Cardiac muscle cell (in vitro differentiated cells and primary cell): ENCODE data around the gene FNDC11. TPM values are rescaled to one million over a fixed set of nuclear protein-coding genes. Genes with fewer than 3 reads are reported as not detected.

Source experiments
- DNase-seq, 2 donors: peaks; one replicate each; pipeline versions ENCODE4 v3.0.0 to v3.0.0-alpha.2; 2010 to 2017; ENCODE audit warnings: low read depth in 1 of 2, low spot score in 1 of 2
- H3K27ac ChIP-seq: fragments of 200-600 bp; sonication (generic); 2 replicates; pipeline ENCODE4 v1.5.1; 2016
- H3K27me3 ChIP-seq: fragments of 200-600 bp; sonication (generic); 2 replicates; pipeline ENCODE4 v1.6.0; 2016; ENCODE audit warnings: control low read depth
- H3K36me3 ChIP-seq: fragments of 200-600 bp; sonication (generic); 2 replicates; pipeline ENCODE4 v1.5.1; 2016; ENCODE audit warnings: control low read depth
- H3K4me1 ChIP-seq: fragments of 200-600 bp; sonication (generic); 2 replicates; pipeline ENCODE4 v1.8.1; 2017; ENCODE audit warnings: low read depth, mild to moderate bottlenecking, mixed run types
- H3K4me3 ChIP-seq: fragments of 200-600 bp; sonication (generic); 2 replicates; pipeline ENCODE4 v1.5.1; 2016; ENCODE audit warnings: mild to moderate bottlenecking
- H3K9me3 ChIP-seq: fragments of 200-600 bp; sonication (generic); 2 replicates; pipeline ENCODE4 v1.5.1; 2017; ENCODE audit warnings: low read depth, mild to moderate bottlenecking, control low read depth
- polyA plus RNA-seq: library from polyadenylated mRNA; unstranded; fragments of >200 nt; fragmentation: Nextera tagmentation; extraction: Ambion mirVana; gene quantifications from 2 replicates; pipeline ENCODE4 v1.2.1, GENCODE V29; 2016
- total RNA-seq: library from RNA; depleted of rRNA; stranded (reverse); fragments of >200 nt; gene quantifications from 2 replicates; pipeline ENCODE4 v1.2.3, GENCODE V29; 2016
- TF ChIP-seq, protein P1 (sequence below): IDR thresholded peaks from 2 replicates; pipeline ENCODE4 v1.5.1; 2012; ENCODE audit warnings: low read depth, mild to moderate bottlenecking, low read length

The FNDC11 gene
- total and polyA plus RNA-seq, 2 experiments from 2014 or later, result 0.09 to 3.4 TPM

DNA sequence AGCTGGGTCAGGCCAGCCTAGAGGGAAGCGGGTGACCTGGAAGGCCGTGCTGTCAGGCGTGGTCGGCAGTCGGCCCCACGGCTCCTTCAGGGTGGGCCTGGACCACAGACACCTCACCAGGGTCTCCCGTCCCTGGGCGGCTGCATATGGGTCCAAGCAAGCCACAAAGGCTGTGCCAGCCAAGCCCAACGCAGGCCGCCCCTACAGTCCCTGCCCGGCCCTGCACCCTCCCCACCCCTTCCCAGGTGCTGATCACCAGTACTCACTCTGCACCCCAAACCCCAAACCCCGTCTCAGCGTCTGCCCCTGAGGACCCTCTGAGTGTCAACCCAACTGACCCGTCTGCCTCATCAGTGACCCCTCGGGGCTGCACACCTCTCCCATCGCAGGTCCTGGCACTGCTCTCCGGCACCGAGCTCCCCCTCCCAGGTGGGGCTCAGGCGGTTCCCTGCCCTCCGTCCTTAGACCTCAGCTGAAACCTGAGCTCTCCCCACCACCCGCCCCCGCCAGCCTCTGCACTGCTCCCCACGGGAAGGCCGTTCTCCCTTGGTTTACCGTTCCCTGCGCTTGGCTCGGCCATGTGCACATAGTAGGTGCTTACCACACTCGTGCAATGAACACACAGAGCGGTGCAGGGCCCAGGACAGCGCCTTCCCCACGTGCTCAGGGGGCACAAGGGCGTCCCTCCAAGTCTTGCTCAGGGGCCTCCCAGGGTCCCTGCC is 34.9 kb upstream of the FNDC11 start:
- H3K27me3 ChIP-seq, result no peaks in the 10 kb centered on the region
- no peak overlapping the region for H3K27ac ChIP-seq
- peaks cover 11% of the 10 kb centered on the region for H3K4me1 ChIP-seq
- DNase-seq, result no peak
- H3K9me3 ChIP-seq, result no peaks in the 10 kb centered on the region
- H3K4me3 ChIP-seq, result peak overlapping the region; percentile 79
- peaks cover 10% of the 10 kb centered on the region for H3K36me3 ChIP-seq
- TF ChIP-seq, protein P1, sequence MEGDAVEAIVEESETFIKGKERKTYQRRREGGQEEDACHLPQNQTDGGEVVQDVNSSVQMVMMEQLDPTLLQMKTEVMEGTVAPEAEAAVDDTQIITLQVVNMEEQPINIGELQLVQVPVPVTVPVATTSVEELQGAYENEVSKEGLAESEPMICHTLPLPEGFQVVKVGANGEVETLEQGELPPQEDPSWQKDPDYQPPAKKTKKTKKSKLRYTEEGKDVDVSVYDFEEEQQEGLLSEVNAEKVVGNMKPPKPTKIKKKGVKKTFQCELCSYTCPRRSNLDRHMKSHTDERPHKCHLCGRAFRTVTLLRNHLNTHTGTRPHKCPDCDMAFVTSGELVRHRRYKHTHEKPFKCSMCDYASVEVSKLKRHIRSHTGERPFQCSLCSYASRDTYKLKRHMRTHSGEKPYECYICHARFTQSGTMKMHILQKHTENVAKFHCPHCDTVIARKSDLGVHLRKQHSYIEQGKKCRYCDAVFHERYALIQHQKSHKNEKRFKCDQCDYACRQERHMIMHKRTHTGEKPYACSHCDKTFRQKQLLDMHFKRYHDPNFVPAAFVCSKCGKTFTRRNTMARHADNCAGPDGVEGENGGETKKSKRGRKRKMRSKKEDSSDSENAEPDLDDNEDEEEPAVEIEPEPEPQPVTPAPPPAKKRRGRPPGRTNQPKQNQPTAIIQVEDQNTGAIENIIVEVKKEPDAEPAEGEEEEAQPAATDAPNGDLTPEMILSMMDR, result no peak

DNA sequence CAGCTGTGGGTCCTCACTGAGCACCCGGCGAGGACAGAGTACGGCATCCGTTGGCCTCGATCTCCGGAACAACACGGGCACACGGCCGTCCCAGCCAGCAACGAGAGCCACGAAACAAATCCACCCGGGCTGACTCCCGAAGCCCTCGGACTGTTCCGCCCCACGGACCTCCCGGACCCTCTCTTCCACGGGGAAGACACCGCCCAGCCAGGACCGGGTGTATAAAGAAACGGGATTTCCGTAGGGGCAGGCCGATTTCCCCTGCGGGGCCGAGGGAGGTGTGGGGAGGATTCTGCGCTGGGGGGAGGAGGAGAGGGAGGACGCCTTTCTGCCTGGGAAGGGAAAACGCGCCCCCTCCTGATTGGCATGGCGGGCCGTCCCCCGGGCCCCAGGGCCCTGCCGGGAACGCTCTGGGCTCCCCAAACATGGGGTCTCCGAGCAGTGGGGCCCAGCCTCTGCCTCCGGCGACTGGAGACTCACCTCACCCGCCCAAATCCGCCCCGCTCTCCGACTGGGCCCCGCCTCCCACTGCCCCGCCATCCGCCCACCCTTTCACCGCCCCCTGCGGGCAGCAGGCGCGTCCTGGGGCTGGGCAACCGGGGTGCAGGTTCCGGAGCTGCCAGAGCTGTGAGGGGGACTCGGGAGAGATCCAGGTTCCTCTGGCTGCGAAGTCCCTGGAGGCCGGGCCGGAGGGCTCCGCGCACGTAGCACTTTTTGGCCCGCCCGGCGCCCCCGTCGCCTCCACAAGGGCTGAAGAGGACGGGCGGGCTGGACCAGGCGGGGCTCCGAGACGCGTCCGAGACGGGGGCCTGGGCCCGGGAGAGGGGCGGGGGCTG is 34.1 kb upstream of the FNDC11 start:
- Histone ChIP-seq H3K36me3 (peaks cover 10% of the 10 kb centered on the region), H3K4me1 (peaks cover 11% of the 10 kb centered on the region), H3K27me3 (no peaks in the 10 kb centered on the region), H3K9me3 (no peaks in the 10 kb centered on the region), H3K27ac (peak overlapping the region; percentile 89), H3K4me3 (peak overlapping the region; percentile 79)
- peak in 1 of 2 donors; percentile 78 for DNase-seq
- TF ChIP-seq, protein P1, result peak; percentile 29

DNA sequence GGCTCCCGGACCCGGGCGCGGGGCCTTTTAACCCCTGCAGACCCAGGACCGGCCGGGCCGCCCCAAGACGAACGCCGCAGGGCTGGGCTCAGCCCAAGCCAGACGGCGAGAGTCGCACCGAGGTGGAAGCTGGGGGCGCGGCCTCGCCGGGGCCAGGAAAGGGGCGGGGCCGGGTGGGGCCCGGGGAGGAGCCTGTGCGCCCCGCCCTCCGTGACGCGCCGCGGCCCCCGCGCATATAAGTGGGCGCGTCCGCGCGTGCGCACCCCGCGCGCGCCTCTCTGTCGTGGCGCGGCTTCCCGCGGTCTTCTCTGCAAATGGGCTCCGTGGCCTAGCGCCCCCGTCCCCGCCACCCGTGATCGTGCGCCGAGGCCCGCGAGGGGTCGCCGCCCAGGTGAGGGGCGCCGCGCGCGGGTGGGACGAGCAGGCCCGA is 33.4 kb upstream of the FNDC11 start, which contains the start of gene PPDPF:
Gene PPDPF (plus strand): TSS at position 262 of the 430 bp plus-strand sequence. CDS start 544 bp downstream, outside the sequence.
- H3K4me3 ChIP-seq, result peak within 1 kb of the TSS; percentile 79
- no peaks in the 10 kb centered on the region for H3K27me3 ChIP-seq
- TF ChIP-seq, protein P1, result no peak
- H3K36me3 ChIP-seq, result peaks cover 10% of the 10 kb centered on the region
- no peaks in the 10 kb centered on the region for H3K9me3 ChIP-seq
- peak within 1 kb of the TSS; percentile 89 for H3K27ac ChIP-seq
- peak; percentile 87 to 89 for DNase-seq
- H3K4me1 ChIP-seq, result peaks cover 11% of the 10 kb centered on the region

DNA sequence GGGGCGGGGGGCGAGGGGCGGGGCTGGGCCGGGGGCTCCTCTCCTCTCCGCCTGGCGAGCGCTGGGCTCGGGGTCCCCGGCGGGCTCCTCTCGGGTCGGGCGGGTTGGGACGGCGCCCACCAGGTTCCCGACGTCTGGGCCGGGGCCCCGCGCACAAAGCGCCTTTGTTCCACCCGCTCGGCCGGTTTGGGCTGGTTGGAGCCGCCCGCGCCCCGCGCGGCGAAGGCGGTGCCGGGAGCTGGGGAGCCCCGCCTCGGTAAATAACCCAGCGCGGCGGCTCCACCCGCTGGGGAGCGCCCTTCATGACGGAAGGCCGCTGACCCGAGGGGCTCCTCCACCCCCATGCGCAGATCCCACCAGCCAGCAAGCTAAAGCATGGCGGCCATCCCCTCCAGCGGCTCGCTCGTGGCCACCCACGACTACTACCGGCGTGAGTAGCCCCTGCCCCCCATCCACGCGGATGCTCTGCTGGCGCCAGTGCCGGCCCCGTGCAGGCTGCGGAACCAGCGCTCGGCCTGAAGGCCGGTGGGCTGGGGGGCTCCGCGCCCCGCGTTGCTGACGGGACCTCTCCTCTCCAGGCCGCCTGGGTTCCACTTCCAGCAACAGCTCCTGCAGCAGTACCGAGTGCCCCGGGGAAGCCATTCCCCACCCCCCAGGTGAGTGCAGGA is 32.9 kb upstream of the FNDC11 start:
- TF ChIP-seq, protein P1, result peak; percentile 4
- Histone ChIP-seq H3K9me3 (no peaks in the 10 kb centered on the region), H3K4me1 (peaks cover 11% of the 10 kb centered on the region), H3K27ac (peak overlapping the region; percentile 89), H3K4me3 (peak overlapping the region; percentile 79), H3K27me3 (no peaks in the 10 kb centered on the region), H3K36me3 (peaks cover 10% of the 10 kb centered on the region)
- DNase-seq, result peak; percentile 77 to 80

DNA sequence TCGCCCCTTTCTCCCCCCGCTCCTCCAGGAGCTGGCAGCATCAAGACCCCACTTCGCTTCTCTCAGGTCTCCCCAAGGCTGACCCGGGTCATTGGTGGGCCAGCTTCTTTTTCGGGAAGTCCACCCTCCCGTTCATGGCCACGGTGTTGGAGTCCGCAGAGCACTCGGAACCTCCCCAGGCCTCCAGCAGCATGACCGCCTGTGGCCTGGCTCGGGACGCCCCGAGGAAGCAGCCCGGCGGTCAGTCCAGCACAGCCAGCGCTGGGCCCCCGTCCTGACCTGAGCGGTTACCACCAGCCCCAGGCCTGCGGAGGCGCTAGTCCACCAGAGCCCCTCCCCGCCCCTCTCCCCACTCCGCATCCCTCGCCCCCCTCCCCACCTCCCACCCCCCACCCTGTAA is 32.4 kb upstream of the FNDC11 start:
- H3K9me3 ChIP-seq, result no peaks in the 10 kb centered on the region
- H3K4me1 ChIP-seq, result peaks cover 11% of the 10 kb centered on the region
- peaks cover 10% of the 10 kb centered on the region for H3K36me3 ChIP-seq
- peak overlapping the region; percentile 79 for H3K4me3 ChIP-seq
- no peak overlapping the region for H3K27ac ChIP-seq
- TF ChIP-seq, protein P1, result no peak
- peak in 1 of 2 donors; percentile 21 for DNase-seq
- no peaks in the 10 kb centered on the region for H3K27me3 ChIP-seq
